Dedifferentiated amniotic fluid mesenchymal stem cell (primary cell): Measurements from ENCODE around the gene AIP.

Source experiments
- DNase-seq: peaks from one replicate; pipeline ENCODE4 v3.0.0-alpha.2; 2016; ENCODE audit errors: extremely low spot score

Gene AIP

GRCh38 chr11:67493548-67494370, 10.9 kb downstream of the AIP start:
- no peak for DNase-seq

- no peak for DNase-seq
These were observed 11.8 kb downstream of the AIP start for GRCh38 chr11:67494371-67495233.

DNA sequence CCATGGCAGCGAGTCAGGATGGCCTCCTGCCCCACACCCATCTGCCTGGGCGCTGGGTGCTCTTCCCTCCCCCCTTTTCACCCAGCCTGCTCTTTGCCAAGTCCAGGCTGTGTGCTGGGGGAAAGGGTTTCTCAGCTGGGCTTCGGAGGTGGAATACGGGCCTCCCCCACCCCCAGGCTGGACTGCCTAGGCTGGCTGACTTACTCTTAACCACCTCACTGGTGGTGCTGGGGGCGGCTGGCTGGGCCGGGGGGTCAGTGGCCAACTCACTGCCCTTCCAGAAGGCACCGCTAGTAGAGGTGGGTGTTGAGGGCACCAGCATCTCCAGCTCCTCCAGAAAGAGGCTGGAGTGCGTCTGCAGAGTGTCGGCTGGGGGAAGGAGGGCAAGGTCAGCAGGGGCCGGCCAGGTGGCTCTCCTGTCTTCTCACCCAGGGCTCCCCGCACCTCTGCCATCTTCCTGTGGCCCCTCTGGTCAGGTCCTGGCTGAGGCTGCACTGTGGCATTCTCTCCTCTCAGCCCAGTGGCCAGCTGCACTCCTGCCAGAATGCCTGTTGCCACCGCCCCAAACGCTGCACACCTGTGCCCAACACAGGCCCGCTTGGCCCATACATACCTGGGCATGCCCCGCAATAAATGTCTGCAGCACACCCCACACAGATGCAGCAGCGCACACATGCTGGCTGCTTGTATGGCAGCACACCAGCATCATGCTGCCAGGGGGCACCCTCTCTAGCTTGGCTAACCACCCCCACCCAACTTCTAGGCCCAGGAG, 12.6 kb downstream of the AIP start:
- DNase-seq = no peak

- no peak for DNase-seq
These were observed 13.3 kb downstream of the AIP start for GRCh38 chr11:67496113-67496512.

- DNase-seq = no peak
These were observed 14.9 kb downstream of the AIP start for GRCh38 chr11:67497656-67498291.

- no peak for DNase-seq
These were observed 15.7 kb downstream of the AIP start for GRCh38 chr11:67498544-67498972.

GRCh38 chr11:67499808-67500483, 17.1 kb downstream of the AIP start:
- no peak for DNase-seq

- DNase-seq = no peak
These were observed 17.6 kb downstream of the AIP start for GRCh38 chr11:67500484-67500821.

DNA sequence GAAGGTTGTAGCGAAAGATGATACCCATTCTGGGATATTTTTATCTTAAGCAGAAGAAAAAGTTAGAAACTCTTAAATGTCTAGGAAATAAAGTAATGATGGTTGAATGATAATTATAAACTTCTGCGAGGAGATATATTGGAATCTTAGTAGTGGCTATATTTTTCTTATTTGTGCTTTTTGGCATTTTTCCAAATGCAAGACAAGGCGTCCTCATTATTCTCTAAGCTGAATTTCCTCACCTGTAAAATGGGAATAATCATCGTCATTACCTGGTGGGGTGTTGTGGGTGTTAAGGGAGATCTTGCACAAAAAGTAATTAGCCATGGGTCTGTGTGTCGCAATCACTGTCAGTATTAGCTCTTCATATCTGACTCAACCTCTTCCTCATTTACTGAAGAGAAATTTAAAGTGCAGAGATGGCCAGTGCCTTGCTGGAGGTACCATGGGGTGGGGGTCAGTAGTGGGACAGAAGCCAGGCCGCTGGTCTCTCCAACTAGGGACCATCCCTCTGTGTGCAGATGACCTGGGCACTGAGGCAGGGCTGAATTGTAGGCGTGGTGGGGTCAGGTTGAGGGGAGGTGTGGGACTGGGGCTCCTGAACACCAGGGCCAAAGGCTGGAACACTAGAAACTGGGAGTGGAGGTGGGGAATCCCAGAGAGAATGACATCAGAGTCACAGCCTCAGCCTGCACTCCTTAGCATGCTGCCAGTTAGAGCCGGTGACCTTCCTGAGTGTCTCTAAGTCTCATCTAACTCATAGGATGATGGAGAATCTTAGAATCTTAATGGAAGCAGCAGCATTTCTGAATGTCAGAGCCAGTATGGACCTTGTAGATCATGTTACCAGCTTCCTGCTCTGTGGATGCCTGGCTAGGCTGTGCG, 18.2 kb downstream of the AIP start:
- DNase-seq = no peak

- DNase-seq = no peak
These were observed 19.0 kb downstream of the AIP start for GRCh38 chr11:67501854-67502253.

- no peak for DNase-seq
These were observed 19.6 kb downstream of the AIP start for GRCh38 chr11:67502328-67502979.

- no peak for DNase-seq
These were observed 20.5 kb downstream of the AIP start for GRCh38 chr11:67503119-67504004.

DNA sequence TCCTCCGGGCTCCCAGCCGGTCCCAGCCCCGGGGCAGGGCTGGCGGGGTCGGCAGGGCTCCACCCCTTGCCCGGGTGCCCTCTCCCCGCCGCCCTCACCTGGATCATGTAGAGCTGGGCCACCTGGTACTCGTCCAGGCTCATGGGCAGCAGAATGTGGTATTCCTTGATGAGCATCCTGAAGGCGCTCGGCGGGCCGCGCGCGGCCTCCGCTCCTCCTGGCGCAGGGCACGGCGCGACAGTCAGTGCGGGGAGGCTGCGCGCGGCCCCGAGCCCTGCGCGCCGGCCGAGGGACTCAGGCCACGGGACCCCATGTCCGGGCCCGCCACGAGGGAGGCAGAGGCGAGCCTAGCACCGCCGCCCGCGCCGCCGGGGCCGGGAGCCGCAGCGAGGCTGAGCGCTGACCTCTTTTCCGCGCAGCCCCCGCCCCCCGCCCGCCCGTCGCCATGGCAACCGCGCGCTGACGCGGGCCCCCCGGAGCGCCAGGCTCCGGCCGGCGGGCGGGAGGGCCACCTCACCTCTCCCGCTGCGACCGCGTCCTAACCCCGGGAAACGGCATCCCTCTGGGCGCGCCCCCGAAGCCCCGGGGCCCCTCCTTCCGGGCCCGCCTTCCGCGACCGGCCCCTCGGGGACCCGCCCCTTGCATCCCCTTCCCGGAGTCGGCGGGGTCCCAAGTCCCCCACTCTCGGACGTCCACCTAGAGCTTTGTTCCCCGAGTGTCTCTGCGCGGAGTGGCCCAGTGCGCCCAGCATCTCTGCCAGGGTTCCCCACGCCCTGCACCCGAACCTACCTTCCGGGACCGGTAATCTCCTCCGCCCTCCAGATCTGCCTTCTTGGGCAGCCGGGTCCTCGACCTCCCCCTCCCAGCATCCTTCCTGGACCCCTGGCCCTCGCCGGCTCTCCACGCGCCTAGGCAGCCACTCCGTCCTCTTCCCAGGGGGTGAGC, 21.5 kb downstream of the AIP start:
- no peak for DNase-seq

GRCh38 chr11:67504950-67505581, 22.2 kb downstream of the AIP start, which contains the start of gene PITPNM1:
Gene PITPNM1, minus strand, starts transcription at chr11:67505363. Its CDS starts 1,183 bp downstream, at chr11:67504180.
- no peak for DNase-seq

DNA sequence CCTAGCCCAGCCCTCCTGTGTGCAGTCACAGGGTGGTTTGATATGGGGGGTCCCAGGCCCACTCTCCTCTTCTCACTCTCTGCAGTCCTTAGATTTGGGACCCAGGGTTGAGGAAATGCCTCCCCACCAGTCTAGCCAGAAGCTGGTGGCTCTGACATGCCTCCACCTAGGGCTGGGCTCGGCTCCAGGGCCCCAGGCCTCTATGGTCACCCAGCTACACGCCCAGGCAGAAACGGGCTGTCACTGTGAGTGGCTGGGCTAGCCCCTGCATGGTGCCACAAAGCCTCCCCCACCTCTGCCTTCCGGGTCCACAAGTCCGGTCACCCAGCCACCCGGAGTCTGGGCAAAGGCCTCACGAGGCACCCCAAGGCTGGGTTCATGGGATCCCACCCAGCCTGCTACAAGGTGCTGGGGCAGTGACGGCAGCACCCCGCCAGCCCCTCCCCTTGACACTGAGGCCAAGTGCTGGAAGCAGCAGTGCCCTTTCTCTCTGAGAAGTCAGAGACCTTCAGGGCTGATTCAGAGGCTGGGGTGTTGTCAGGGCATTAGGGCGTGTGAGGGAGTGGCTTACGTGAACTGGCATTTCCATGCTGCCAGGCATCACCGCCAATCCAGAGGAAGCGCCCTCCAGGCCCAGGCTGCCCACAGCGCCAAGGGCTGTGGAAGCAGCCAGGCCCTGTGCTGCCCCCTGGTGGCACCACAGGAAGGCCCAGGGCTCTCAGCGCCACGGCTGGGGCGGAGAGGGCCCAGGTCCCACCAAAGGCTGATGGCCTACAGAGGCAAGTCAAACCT, 23.0 kb downstream of the AIP start:
- peak; percentile 85 for DNase-seq

GRCh38 chr11:67506426-67507051, 23.7 kb downstream of the AIP start:
- no peak for DNase-seq
